Spleen (tissue), 7 donors: ENCODE results near the gene FGF5.

Experiments used
- POLR2A ChIP-seq, 3 donors: fragments of 450-650 bp; IDR thresholded peaks; one replicate each; pipeline ENCODE4 v1.5.1; 2017; ENCODE audit warnings: antibody characterized with exemption in 3 of 3, mild to moderate bottlenecking in 1 of 3
- POLR2AphosphoS5 ChIP-seq, 3 donors: sonication (generic); formaldehyde crosslinking; IDR thresholded peaks; one replicate each; pipeline ENCODE4 v1.5.1; 2017; ENCODE audit warnings: antibody characterized with exemption in 3 of 3
- TF ChIP-seq, protein P1 (sequence below), 11 experiments: fragments of 200-600 bp in 7 of 11; fragments of 450-650 bp in 4 of 11; sonication (generic) in 4 of 11; IDR thresholded peaks in 8 of 11; conservative IDR thresholded peaks in 3 of 11; 1 replicate in 7 of 11; 2 replicates in 4 of 11; pipeline versions ENCODE4 v1.4.0 to v1.8.0; 2016 to 2021; ENCODE audit warnings: antibody characterized with exemption in 11 of 11, inconsistent platforms in 4 of 11, mild to moderate bottlenecking in 1 of 11
- donor health status: DM: no; HTN: no; CAD: no; lungs with moderate emphysema.
- donor health status: DM: no; HTN: no; CAD: no.
- donor health status: DM: no; HTN: no; CAD: no.

DNA sequence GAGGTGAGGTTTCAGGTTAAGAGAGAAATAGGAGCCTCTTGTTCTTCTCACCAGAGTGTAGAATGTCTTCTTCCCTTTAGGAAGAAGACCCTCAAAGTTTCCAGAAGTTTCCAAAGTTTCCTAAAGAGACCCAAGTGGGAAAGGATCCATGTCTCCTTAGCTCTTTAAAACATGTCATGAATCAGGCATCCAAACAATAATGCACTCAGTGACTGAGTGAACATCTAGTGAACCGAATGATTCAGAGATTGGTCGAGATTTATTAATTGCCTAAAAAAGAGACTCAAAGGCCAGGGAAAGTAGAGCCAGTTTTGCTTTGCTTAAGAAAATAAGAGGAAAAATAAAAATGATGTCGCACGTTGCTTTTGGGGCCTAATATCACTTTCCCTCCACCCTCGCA is 29.4 kb downstream of the FGF5 start:
- TF ChIP-seq, protein P1, sequence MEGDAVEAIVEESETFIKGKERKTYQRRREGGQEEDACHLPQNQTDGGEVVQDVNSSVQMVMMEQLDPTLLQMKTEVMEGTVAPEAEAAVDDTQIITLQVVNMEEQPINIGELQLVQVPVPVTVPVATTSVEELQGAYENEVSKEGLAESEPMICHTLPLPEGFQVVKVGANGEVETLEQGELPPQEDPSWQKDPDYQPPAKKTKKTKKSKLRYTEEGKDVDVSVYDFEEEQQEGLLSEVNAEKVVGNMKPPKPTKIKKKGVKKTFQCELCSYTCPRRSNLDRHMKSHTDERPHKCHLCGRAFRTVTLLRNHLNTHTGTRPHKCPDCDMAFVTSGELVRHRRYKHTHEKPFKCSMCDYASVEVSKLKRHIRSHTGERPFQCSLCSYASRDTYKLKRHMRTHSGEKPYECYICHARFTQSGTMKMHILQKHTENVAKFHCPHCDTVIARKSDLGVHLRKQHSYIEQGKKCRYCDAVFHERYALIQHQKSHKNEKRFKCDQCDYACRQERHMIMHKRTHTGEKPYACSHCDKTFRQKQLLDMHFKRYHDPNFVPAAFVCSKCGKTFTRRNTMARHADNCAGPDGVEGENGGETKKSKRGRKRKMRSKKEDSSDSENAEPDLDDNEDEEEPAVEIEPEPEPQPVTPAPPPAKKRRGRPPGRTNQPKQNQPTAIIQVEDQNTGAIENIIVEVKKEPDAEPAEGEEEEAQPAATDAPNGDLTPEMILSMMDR (IDR thresholded peaks at IDR 0.05 in 8 of 11, conservative IDR thresholded peaks at IDR 0.05 in 3 of 11), result no peak
- TF ChIP-seq POLR2A (IDR thresholded peaks at IDR 0.05) (no peak), POLR2AphosphoS5 (IDR thresholded peaks at IDR 0.05) (no peak)
